Measurements from ENCODE around the gene ACSM5. TPM values are rescaled to one million over a fixed set of nuclear protein-coding genes. Genes with fewer than 3 reads are reported as not detected.
"Not testable (repeated sequence)": the region's sequence is repeated elsewhere in the genome, so short reads cannot be mapped to it uniquely, and the experiment has no call there.

The ACSM5 gene
- total and polyA plus RNA-seq, 2 experiments from 2014 or later: 5.5 to 8.9 TPM

- H3K9me3 ChIP-seq (ENCODE audit: low read depth); H3K27ac ChIP-seq; H3K9me2 ChIP-seq (replicated peaks; ENCODE audit: insufficient read depth); H3K79me2 ChIP-seq; H3K27me3 ChIP-seq; H3K4me1 ChIP-seq (ENCODE audit: insufficient read depth); H3K36me3 ChIP-seq (replicated peaks; ENCODE audit: insufficient read depth, low read depth); H4K20me1 ChIP-seq (ENCODE audit: insufficient read depth, poor library complexity, severe bottlenecking); H3K4me3 ChIP-seq; H3K4me2 ChIP-seq; DNase-seq (ENCODE audit: low spot score); H2AFZ ChIP-seq: not testable (repeated sequence)
Observed at GRCh38 chr16:20468954-20469353, 59.6 kb downstream of the ACSM5 start.

DNA sequence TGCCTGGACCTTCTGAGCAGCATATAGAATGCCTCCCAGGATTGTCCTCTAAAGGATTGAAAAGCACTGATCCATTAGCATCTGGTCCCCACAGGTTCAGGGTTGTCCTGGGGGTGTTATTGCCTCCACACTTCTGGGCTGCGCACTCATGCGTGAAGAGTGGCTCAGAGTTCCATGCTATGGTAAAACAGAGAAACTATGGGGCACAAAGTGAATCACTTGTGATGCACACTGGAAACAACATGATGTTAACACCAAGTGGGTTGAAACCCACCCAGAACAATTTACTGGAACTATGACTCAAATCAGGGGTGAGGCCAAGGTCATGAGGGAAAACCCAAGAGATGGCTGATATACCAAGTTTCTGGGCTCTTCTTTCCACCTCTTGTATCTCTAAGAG, 60.6 kb downstream of the ACSM5 start:
- 90% methylated on average over 2 of the region's 2 CpGs for WGBS (ENCODE audit: low lambda C conversion rate, missing lambda C conversion rate)
- H4K20me1 ChIP-seq (ENCODE audit: insufficient read depth, poor library complexity, severe bottlenecking); H3K36me3 ChIP-seq (replicated peaks; ENCODE audit: insufficient read depth, low read depth); H3K27me3 ChIP-seq; H3K9me2 ChIP-seq (replicated peaks; ENCODE audit: insufficient read depth); H2AFZ ChIP-seq; H3K9me3 ChIP-seq (ENCODE audit: low read depth); DNase-seq (ENCODE audit: low spot score); H3K4me1 ChIP-seq (ENCODE audit: insufficient read depth); H3K4me2 ChIP-seq; H3K27ac ChIP-seq; H3K79me2 ChIP-seq; H3K4me3 ChIP-seq: not testable (repeated sequence)

DNA sequence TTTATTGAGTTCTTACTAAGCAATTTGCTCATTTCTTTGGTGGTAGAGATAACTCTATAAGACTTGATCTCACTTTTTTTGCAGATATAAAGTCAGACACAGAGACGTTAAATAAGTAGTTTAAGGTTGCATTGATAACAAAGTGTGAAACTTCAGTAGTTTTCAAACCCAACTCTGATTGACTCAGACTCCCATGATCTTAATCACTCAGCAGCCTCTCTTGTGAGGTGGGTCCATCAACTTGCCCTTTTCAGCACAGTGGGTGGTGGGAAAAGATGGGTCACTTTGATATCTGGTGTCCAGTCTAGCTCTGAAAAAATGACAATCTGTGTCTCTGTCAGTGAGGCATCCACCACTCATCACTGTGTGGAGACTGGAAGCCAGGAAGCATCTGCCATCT, 61.4 kb downstream of the ACSM5 start:
- H3K79me2 ChIP-seq; DNase-seq (ENCODE audit: low spot score): not testable (repeated sequence)
- 92% methylated on average over 1 of the region's 1 CpG for WGBS (ENCODE audit: low lambda C conversion rate, missing lambda C conversion rate)

GRCh38 chr16:20477188-20477744, 67.9 kb downstream of the ACSM5 start:
- H3K27me3 ChIP-seq; H3K4me1 ChIP-seq (ENCODE audit: insufficient read depth); H3K36me3 ChIP-seq (replicated peaks; ENCODE audit: insufficient read depth, low read depth); H2AFZ ChIP-seq; H3K79me2 ChIP-seq; H3K9me2 ChIP-seq (replicated peaks; ENCODE audit: insufficient read depth); H4K20me1 ChIP-seq (ENCODE audit: insufficient read depth, poor library complexity, severe bottlenecking); DNase-seq (ENCODE audit: low spot score); H3K4me3 ChIP-seq; H3K4me2 ChIP-seq; H3K9me3 ChIP-seq (ENCODE audit: low read depth); H3K27ac ChIP-seq: not testable (repeated sequence)
- WGBS (ENCODE audit: low lambda C conversion rate, missing lambda C conversion rate): 68% methylated on average over 2 of the region's 2 CpGs

More for the DNA sequence above, 61.4 kb downstream of the ACSM5 start:
- not testable (repeated sequence) for H2AFZ ChIP-seq; H3K27ac ChIP-seq; H3K9me3 ChIP-seq (ENCODE audit: low read depth); H3K36me3 ChIP-seq (replicated peaks; ENCODE audit: insufficient read depth, low read depth); H3K4me2 ChIP-seq; H3K9me2 ChIP-seq (replicated peaks; ENCODE audit: insufficient read depth); H3K4me1 ChIP-seq (ENCODE audit: insufficient read depth); H3K4me3 ChIP-seq; H4K20me1 ChIP-seq (ENCODE audit: insufficient read depth, poor library complexity, severe bottlenecking); H3K27me3 ChIP-seq

DNA sequence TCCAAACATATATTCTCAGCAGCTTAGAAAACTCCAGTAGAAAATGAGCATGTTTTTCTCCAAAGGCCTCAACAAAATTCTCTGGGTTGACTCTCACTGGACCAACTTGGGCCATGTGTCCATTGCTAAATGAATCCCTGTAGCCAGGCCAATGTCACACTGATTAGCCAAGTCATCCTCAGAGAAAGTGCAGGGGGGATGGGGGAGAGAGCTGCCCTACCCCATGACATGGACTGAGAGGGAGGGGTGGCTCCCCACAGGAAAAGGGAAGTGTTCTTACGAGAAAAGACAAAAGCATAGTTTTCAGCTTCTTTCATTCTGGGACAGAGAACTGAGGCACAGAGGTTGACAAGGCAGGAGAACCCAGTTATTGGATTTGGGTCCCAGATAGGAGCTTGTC, 74.7 kb downstream of the ACSM5 start:
- not testable (repeated sequence) for H3K4me2 ChIP-seq; H3K9me2 ChIP-seq (replicated peaks; ENCODE audit: insufficient read depth); H3K79me2 ChIP-seq; H3K36me3 ChIP-seq (replicated peaks; ENCODE audit: insufficient read depth, low read depth); H2AFZ ChIP-seq; H3K27ac ChIP-seq; H4K20me1 ChIP-seq (ENCODE audit: insufficient read depth, poor library complexity, severe bottlenecking); H3K9me3 ChIP-seq (ENCODE audit: low read depth); DNase-seq (ENCODE audit: low spot score); H3K4me1 ChIP-seq (ENCODE audit: insufficient read depth); H3K4me3 ChIP-seq; H3K27me3 ChIP-seq
- 62% methylated on average over 1 of the region's 1 CpG for WGBS (ENCODE audit: low lambda C conversion rate, missing lambda C conversion rate)

DNA sequence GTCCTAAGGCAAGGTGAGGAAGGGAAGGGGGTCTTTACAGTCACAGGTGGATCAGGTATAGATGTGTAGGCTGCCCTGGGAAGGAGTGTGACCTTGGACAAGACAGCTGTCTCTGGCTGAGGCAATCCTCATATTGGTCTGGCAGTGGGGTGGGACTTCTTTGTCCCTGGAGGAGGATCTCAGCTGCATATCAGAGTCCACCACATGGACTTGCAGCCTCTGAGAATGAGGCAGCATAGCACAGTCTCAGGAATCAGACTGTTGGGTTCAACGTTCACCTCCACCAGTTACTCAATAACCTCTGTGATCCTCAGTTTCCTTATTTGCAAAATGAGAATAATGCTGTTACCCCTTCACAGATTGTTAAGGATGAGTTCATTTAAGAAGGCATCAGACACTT, 75.4 kb downstream of the ACSM5 start:
- 58% methylated on average over 1 of the region's 1 CpG for WGBS (ENCODE audit: low lambda C conversion rate, missing lambda C conversion rate)
- Histone ChIP-seq H3K79me2 (no peaks in the 10 kb centered on the region), H3K27ac (no peak overlapping the region), H3K9me2 (replicated peaks; ENCODE audit: insufficient read depth) (no peaks in the 10 kb centered on the region), H3K4me3 (no peak overlapping the region), H3K4me2 (no peak overlapping the region), H4K20me1 (ENCODE audit: insufficient read depth, poor library complexity, severe bottlenecking) (no peaks in the 10 kb centered on the region), H3K36me3 (replicated peaks; ENCODE audit: insufficient read depth, low read depth) (no peaks in the 10 kb centered on the region), H3K4me1 (ENCODE audit: insufficient read depth) (no peaks in the 10 kb centered on the region), H3K27me3 (no peaks in the 10 kb centered on the region), H3K9me3 (ENCODE audit: low read depth) (no peaks in the 10 kb centered on the region), H2AFZ (no peak overlapping the region)
- TF ChIP-seq, protein P1, sequence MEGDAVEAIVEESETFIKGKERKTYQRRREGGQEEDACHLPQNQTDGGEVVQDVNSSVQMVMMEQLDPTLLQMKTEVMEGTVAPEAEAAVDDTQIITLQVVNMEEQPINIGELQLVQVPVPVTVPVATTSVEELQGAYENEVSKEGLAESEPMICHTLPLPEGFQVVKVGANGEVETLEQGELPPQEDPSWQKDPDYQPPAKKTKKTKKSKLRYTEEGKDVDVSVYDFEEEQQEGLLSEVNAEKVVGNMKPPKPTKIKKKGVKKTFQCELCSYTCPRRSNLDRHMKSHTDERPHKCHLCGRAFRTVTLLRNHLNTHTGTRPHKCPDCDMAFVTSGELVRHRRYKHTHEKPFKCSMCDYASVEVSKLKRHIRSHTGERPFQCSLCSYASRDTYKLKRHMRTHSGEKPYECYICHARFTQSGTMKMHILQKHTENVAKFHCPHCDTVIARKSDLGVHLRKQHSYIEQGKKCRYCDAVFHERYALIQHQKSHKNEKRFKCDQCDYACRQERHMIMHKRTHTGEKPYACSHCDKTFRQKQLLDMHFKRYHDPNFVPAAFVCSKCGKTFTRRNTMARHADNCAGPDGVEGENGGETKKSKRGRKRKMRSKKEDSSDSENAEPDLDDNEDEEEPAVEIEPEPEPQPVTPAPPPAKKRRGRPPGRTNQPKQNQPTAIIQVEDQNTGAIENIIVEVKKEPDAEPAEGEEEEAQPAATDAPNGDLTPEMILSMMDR (IDR thresholded peaks at IDR 0.05; ENCODE audit: poor library complexity): no peak
- TF ChIP-seq EZH2phosphoT487 (IDR thresholded peaks at IDR 0.05; ENCODE audit: low read depth, severe bottlenecking, unreplicated experiment) (no peak), EZH2 (IDR thresholded peaks at IDR 0.05; ENCODE audit: borderline replicate concordance) (no peak)
- DNase-seq (ENCODE audit: low spot score): peak; percentile 5

All from hepatocyte (in vitro differentiated cells).